Ramos (cell line): ENCODE results near the gene NPHS2.

Experiments
- in situ Hi-C: fragments of 300-500 bp; cut with MboI; formaldehyde crosslinking; loops from one replicate; pipeline ENCODE4 v1.14.3; 2022; ENCODE audit warnings: low sequenced_read_pairs; ENCODE audit not compliant: unreplicated experiment

The NPHS2 gene

GRCh38 chr1:179575497-179576314, at the start of gene NPHS2:
TSS of gene NPHS2 (minus strand) at chr1:179575948. CDS start at chr1:179575864, 84 bp downstream.
- in situ Hi-C loops, result no loop called here

GRCh38 chr1:179612361-179612760, 36.6 kb upstream of the NPHS2 start:
- in situ Hi-C loops, result no loop called here

- in situ Hi-C loops, result no loop called here
Observed at GRCh38 chr1:179601093-179601492, 25.3 kb upstream of the NPHS2 start.

- in situ Hi-C loops, result no loop called here
Observed at GRCh38 chr1:179599623-179600249, 24.0 kb upstream of the NPHS2 start.

GRCh38 chr1:179598631-179599030, 22.9 kb upstream of the NPHS2 start:
- in situ Hi-C loops, result no loop called here

- in situ Hi-C loops, result no loop called here
Observed at GRCh38 chr1:179591592-179592580, 16.1 kb upstream of the NPHS2 start, which contains the start of gene TDRD5. TSS of gene TDRD5 (plus strand) at chr1:179591832. CDS start at chr1:179592616, 784 bp downstream.

- in situ Hi-C loops, result no loop called here
Observed at GRCh38 chr1:179591253-179591591, 15.5 kb upstream of the NPHS2 start.

GRCh38 chr1:179590671-179591070, 14.9 kb upstream of the NPHS2 start:
- in situ Hi-C loops, result no loop called here

- in situ Hi-C loops, result no loop called here
Observed at GRCh38 chr1:179589509-179589908, 13.8 kb upstream of the NPHS2 start.

GRCh38 chr1:179588425-179589024, 12.8 kb upstream of the NPHS2 start:
- in situ Hi-C loops, result no loop called here

GRCh38 chr1:179587336-179587735, 11.6 kb upstream of the NPHS2 start:
- in situ Hi-C loops, result no loop called here

GRCh38 chr1:179586107-179586823, 10.5 kb upstream of the NPHS2 start:
- in situ Hi-C loops, result no loop called here

GRCh38 chr1:179583771-179584320, 8.1 kb upstream of the NPHS2 start:
- in situ Hi-C loops, result no loop called here

GRCh38 chr1:179576509-179576908, 761 bp upstream of the NPHS2 start:
- in situ Hi-C loops, result no loop called here

- in situ Hi-C loops, result no loop called here
Observed at GRCh38 chr1:179558078-179558477, 17.7 kb downstream of the NPHS2 start.

GRCh38 chr1:179554427-179554826, 21.3 kb downstream of the NPHS2 start:
- in situ Hi-C loops, result no loop called here

GRCh38 chr1:179550746-179551682, 24.7 kb downstream of the NPHS2 start:
- in situ Hi-C loops, result no loop called here

GRCh38 chr1:179549368-179549700, 26.4 kb downstream of the NPHS2 start:
- in situ Hi-C loops, result no loop called here
